A673 (cell line): ENCODE results near the gene TMEM26. TPM values are rescaled to one million over a fixed set of nuclear protein-coding genes. Genes with fewer than 3 reads are reported as not detected.

Source experiments
- BruUV-seq: library from RNA; stranded (reverse); fragments of 400-500 nt; replicated peaks from 2 replicates; lab custom pipeline; 2021; lab: Mats Ljungman, UMichigan
- CTCF ChIA-PET: fragments of 300-600 bp; sonication (Branson Sonifier 250); formaldehyde crosslinking; loops from one replicate; lab custom pipeline; 2022; ENCODE audit warnings: antibody characterized with exemption; lab: Charles Lee
- POLR2A ChIA-PET: fragments of 300-600 bp; sonication (Branson Sonifier 250); formaldehyde crosslinking; loops from one replicate; lab custom pipeline; 2022; ENCODE audit warnings: antibody characterized with exemption; ENCODE audit not compliant: low non-redundant PET; lab: Charles Lee
- DNase-seq: peaks from one replicate; pipeline ENCODE4 v3.0.0-alpha.2; 2015; ENCODE audit warnings: low spot score
- H3K27ac ChIP-seq: fragments of 200-600 bp; sonication (generic); 2 replicates; pipeline ENCODE4 v1.5.1; 2016; ENCODE audit warnings: mixed run types, low read depth, mild to moderate bottlenecking, mixed read lengths, antibody characterized with exemption, low read length; ENCODE audit not compliant: poor library complexity, severe bottlenecking
- H3K27me3 ChIP-seq: fragments of 200-600 bp; sonication (generic); replicated peaks from 2 replicates; pipeline ENCODE4 v1.6.1; 2017; ENCODE audit warnings: mixed run types, low read depth, mild to moderate bottlenecking, mixed read lengths, antibody characterized with exemption, low read length; ENCODE audit not compliant: insufficient read depth, poor library complexity
- H3K36me3 ChIP-seq: fragments of 200-600 bp; sonication (generic); 2 replicates; pipeline ENCODE4 v1.6.1; 2016; ENCODE audit warnings: mixed run types, mild to moderate bottlenecking, mixed read lengths, antibody characterized with exemption, low read length; ENCODE audit not compliant: insufficient read depth, poor library complexity, severe bottlenecking
- H3K4me1 ChIP-seq: fragments of 200-600 bp; sonication (generic); 2 replicates; pipeline ENCODE4 v1.6.1; 2017; ENCODE audit warnings: mixed run types, mild to moderate bottlenecking, mixed read lengths, antibody characterized with exemption, low read length; ENCODE audit not compliant: insufficient read depth, poor library complexity, severe bottlenecking
- H3K4me3 ChIP-seq: fragments of 200-600 bp; sonication (generic); 2 replicates; pipeline ENCODE4 v1.5.1; 2016; ENCODE audit warnings: low read depth, mixed run types, mild to moderate bottlenecking, mixed read lengths, low read length; ENCODE audit not compliant: poor library complexity, severe bottlenecking
- H3K9me3 ChIP-seq: fragments of 200-600 bp; sonication (generic); 2 replicates; pipeline ENCODE4 v1.6.1; 2016; ENCODE audit warnings: mixed run types, low read depth, mild to moderate bottlenecking, mixed read lengths, antibody characterized with exemption, low read length; ENCODE audit not compliant: poor library complexity, severe bottlenecking
- EZH2 ChIP-seq: fragments of 200-600 bp; sonication (generic); IDR thresholded peaks from 2 replicates; pipeline ENCODE4 v1.6.1; 2017; ENCODE audit warnings: borderline replicate concordance, low read depth, mild to moderate bottlenecking, mixed read lengths, antibody characterized with exemption, low read length; ENCODE audit not compliant: poor library complexity, severe bottlenecking
- intact Hi-C: fragments of 100-400 bp; cut with micrococcal nuclease; formaldehyde crosslinking; loops from one replicate; pipeline ENCODE4 v1.10.0; 2022; ENCODE audit not compliant: unreplicated experiment
- total RNA-seq: library from RNA; stranded (reverse); gene quantifications from 2 replicates; pipeline ENCODE4 v1.2.3, GENCODE V29; 2021
- TF ChIP-seq, protein P1 (sequence below): fragments of 300-800, 200-600 bp; sonication (generic); conservative IDR thresholded peaks from 2 replicates; pipeline ENCODE4 v1.5.1; 2017; ENCODE audit warnings: low read depth, mild to moderate bottlenecking, antibody characterized with exemption, low read length, moderate library complexity, mixed read lengths

TMEM26 gene
- total RNA-seq, 1 experiment from 2014 or later, result not detected

- H3K4me1 ChIP-seq, result no peaks in the 10 kb centered on the region
- ChIA-PET CTCF (no interaction called here), POLR2A (no interaction called here)
- no peak overlapping the region for H3K27ac ChIP-seq
- DNase-seq, result no peak
- no TSS peak for BruUV-seq
- H3K36me3 ChIP-seq, result no peaks in the 10 kb centered on the region
- no peaks in the 10 kb centered on the region for H3K9me3 ChIP-seq
- intact Hi-C loops, result no loop called here
- no peak for TF ChIP-seq EZH2
- TF ChIP-seq, protein P1, sequence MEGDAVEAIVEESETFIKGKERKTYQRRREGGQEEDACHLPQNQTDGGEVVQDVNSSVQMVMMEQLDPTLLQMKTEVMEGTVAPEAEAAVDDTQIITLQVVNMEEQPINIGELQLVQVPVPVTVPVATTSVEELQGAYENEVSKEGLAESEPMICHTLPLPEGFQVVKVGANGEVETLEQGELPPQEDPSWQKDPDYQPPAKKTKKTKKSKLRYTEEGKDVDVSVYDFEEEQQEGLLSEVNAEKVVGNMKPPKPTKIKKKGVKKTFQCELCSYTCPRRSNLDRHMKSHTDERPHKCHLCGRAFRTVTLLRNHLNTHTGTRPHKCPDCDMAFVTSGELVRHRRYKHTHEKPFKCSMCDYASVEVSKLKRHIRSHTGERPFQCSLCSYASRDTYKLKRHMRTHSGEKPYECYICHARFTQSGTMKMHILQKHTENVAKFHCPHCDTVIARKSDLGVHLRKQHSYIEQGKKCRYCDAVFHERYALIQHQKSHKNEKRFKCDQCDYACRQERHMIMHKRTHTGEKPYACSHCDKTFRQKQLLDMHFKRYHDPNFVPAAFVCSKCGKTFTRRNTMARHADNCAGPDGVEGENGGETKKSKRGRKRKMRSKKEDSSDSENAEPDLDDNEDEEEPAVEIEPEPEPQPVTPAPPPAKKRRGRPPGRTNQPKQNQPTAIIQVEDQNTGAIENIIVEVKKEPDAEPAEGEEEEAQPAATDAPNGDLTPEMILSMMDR, result no peak
- no peak overlapping the region for H3K4me3 ChIP-seq
- H3K27me3 ChIP-seq, result no peaks in the 10 kb centered on the region
These were observed 74.3 kb downstream of the TMEM26 start for GRCh38 chr10:61378865-61379264.

GRCh38 chr10:61376908-61377368, 76.2 kb downstream of the TMEM26 start:
- TF ChIP-seq, protein P1, result no peak
- no peak for TF ChIP-seq EZH2
- H3K4me1 ChIP-seq, result no peaks in the 10 kb centered on the region
- H3K9me3 ChIP-seq, result no peaks in the 10 kb centered on the region
- CTCF ChIA-PET, result no interaction called here
- POLR2A ChIA-PET, result no interaction called here
- no peaks in the 10 kb centered on the region for H3K36me3 ChIP-seq
- no TSS peak for BruUV-seq
- intact Hi-C loops, result no loop called here
- no peak overlapping the region for H3K27ac ChIP-seq
- no peak for DNase-seq
- H3K4me3 ChIP-seq, result no peak overlapping the region
- no peaks in the 10 kb centered on the region for H3K27me3 ChIP-seq

DNA sequence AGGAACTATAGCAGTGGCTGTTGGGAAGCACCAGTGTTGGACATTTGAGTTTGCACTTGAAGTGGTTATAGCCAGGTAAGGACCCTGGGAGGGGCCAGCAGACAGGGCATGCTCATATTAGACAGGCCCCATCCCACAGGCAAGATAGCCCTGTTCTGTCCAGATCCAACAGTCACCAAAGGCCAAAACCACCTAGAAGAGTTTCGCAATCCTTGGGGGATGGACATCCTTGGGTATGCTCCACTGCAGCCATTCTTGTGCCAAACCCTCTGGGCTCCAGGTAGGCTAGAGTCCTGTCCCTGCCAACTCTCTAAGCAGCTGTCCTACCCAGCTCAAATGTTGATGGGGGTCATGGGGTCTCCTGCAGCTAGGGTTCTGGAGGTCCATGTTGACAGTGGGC, 76.8 kb downstream of the TMEM26 start:
- DNase-seq, result no peak
- ChIA-PET CTCF (no interaction called here), POLR2A (no interaction called here)
- Histone ChIP-seq H3K36me3 (no peaks in the 10 kb centered on the region), H3K4me1 (no peaks in the 10 kb centered on the region), H3K4me3 (no peak overlapping the region), H3K9me3 (no peaks in the 10 kb centered on the region), H3K27ac (no peak overlapping the region), H3K27me3 (no peaks in the 10 kb centered on the region)
- BruUV-seq, result no TSS peak
- intact Hi-C loops, result no loop called here
- TF ChIP-seq, protein P1, result no peak
- TF ChIP-seq EZH2, result no peak
